HG03354 (cell line): Measurements from ENCODE around the gene MAP3K13.

Experiments
- ATAC-seq: cut with Tn5 transposase; IDR thresholded peaks from one replicate; pipeline ENCODE4 v1.9.1; 2021; ENCODE audit warnings: mild to moderate bottlenecking; ENCODE audit not compliant: unreplicated experiment, poor library complexity, severe bottlenecking

MAP3K13 gene

GRCh38 chr3:185489462-185489861, 126.5 kb downstream of the MAP3K13 start:
- ATAC-seq, result no peak

- no peak for ATAC-seq
Measured at GRCh38 chr3:185490241-185490640, 127.3 kb downstream of the MAP3K13 start.

DNA sequence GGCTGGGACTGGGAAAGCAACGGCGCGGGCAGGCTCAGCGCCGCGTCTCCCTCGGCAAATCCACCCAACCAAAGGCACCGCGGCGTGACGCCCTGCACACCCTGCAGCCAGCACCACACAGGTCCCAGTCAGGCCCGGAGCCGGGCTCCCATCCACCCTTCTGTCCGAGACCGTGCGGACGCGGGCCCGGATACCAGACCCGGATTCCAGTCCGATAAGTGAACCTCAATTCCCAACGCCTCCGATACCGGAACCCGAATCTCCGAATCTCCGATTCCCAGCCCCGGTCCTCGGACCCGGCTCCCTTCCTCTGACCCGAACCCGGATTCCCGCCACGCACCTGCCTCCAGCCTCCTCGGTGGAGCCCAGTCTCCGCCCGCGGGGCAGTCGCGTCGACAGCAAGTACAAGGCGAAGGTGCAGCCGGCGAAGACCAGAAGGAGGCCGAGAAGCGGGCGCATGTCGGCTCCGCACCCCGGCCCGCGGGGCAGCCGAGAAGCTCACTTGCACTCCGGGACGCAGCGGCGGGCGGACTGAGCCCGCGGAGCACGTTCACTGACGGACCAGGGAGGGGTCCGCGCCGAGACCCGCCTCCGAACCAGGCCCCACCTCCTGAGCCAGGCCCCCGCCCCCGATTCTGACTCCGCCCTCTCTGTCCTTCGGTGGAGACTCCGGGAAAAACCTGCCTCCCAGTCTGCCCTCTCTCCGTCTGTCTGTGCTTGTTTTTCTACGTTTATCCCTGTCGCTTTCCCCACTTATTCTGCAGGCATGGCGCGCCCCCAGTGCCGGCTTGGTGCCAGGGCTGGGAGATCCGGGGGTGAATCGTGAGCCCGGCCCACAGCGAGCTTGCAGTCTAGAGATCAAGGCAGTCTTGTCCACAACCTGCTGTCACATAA, 135.8 kb downstream of the MAP3K13 start, which contains the start of gene TMEM41A:
Gene TMEM41A (minus strand): TSS at position 533 of the 894 bp plus-strand sequence. CDS start 74 bp downstream, at position 459.
- peak; percentile 97 for ATAC-seq

DNA sequence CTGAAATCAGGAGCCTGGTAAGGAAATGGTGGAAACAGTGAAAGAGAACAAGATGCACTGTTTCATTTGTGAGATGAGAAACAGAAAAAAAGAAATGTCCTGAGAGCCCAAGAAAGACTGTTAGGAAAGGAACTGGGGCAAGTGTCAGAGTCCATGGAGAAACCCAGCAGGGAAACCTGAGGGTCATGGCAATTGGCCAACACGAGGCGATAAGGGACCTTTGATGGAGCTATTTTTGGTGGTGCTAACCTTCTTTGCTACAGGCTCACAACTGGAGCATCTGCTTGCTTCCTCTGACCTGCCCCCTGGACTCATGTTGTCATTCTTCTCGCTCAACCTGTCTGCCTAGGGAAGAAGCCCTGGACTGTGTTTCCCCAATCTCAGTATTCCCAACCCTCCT, 140.1 kb downstream of the MAP3K13 start:
- no peak for ATAC-seq

DNA sequence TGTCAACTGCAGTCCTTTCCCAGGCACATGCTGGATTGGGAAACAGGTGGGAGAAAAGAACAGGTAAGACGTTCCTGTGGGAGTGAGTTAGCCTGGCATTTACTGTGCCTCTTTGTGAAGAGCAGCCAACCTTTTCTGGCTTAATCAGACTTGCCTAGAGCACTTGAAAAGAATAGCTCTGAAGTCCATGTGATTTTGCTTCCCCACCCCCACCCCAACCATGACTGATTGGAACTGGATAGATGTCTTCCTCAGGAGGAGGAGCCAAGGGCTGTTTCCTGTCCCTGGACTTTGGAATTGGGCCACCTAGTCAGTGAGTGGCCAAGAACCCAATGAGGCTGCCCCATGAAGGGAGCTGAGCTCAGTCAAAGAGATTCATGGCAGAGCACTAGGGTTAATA, 140.6 kb downstream of the MAP3K13 start:
- no peak for ATAC-seq

- ATAC-seq, result no peak
Measured at GRCh38 chr3:185504636-185505035, 141.7 kb downstream of the MAP3K13 start.

- ATAC-seq, result no peak
Measured at GRCh38 chr3:185507883-185508282, 144.9 kb downstream of the MAP3K13 start.

DNA sequence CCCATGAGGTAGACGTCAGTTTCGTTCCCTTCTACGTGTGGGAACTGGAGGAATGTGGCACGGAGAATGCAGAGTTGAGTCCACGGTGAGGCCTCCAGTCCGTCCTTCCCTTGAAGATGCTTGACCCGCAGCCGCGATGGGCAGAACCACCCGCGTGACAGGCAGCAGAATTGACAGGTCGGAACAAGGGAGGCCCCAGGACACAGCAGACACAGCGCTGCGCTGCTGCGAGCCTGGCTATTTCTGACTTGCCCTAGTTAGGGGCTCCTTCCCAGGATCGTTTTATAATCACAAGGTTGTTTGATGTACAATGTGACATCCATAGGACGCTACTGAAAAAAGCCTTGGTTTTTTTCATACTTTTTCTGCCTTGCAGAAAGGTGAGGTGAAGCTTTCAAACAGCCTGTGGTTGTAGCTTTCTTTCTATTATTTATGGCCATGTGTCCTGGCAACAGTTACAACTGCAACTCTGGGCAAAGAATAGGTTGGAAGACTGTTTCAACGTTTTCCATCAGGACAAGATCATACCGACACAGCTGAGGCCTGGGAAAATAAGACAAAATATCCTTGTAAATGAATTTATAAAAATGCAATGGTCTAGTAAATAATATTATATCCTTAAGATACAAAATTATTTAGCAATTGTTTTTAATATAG, 145.5 kb downstream of the MAP3K13 start:
- ATAC-seq, result no peak

- ATAC-seq, result no peak
Measured at GRCh38 chr3:185511711-185512110, 148.8 kb downstream of the MAP3K13 start.

DNA sequence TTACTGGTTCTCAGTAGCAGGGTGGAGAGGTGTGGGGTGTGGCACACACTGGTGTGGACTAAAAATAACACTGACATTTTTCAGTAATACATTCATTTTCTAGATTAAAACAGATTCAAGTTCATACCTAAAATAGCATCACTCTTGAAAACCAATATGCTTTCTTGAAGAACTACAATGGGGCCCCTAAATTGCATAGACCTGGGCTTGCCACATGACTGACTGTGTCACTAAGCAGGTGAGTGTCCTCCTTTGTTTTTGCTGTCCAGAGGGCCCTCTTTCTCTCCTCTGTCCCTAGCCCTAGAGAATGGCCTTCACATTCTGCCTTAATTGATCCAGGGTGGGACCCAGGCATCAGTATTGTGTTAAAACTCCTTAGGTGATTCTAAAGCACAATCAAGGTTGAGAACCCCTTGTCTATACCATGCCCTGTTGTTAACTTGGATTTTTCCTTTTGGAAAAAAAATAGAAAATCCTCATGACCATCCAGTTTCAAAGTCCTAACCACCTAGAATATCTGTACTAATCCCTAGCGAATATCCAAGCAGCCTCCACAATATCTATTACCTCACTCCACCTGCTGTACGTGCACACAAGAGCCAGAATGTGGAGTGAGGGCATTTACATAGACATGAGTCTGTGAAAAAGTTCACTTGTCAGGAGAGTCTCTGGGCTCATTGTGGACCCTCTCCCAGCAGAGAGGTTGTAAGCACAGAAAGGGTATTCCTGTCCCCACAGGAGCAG, 154.6 kb downstream of the MAP3K13 start:
- ATAC-seq, result no peak

DNA sequence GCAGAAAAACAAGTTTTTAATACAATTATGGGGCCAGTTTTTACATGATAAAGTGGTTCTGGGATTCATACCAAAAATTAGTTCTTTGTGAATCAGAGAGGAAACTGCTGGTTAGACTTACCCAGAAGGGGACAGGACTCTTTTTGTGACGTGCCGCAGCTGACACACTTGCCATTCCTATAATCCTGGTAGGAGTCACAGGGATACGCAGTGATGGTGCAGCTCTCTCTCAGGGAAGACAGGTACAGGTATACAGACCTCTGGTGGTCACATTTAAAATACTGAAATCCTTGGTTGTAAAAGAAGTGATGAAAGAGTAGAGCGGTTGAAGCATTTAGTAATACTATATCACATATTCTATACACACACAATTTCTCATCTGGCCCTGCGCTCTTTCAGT, 156.1 kb downstream of the MAP3K13 start:
- ATAC-seq, result no peak

DNA sequence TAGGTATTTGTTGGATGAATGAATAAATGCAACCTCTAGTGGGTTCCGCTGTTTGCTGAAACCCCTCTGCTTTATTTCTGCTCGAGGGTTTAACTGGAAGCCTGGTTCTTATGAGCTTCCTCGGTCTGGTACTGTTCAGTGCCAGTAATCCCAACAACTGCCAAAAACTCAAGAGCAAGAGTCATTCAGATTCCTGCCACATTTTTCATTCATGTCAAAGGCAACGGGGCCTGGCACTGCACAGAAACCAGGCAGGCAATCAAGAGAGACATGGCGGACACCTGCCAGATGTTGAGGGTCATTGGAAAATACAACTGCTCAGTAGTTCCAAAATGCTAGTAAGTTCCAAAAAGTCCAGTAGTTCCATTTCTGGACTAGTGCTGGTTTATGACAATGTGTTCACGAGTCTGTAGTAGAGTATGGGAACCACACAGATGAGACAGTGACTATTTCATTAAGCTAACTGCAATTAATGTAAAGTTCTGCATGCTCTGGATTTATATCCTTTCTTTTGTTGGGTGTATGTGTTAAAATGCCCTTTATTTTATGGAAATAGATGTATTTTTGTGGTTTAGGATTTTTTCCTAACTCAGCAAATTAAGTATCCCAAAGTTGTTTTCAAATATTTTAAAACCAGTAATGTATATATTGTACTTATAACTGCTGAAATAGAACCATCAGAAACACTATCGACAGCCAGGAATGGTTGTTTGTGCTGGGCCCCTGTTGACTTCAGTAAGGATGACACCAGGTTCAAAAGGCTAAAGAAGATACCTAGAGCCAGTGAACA, 158.6 kb downstream of the MAP3K13 start:
- ATAC-seq, result no peak

DNA sequence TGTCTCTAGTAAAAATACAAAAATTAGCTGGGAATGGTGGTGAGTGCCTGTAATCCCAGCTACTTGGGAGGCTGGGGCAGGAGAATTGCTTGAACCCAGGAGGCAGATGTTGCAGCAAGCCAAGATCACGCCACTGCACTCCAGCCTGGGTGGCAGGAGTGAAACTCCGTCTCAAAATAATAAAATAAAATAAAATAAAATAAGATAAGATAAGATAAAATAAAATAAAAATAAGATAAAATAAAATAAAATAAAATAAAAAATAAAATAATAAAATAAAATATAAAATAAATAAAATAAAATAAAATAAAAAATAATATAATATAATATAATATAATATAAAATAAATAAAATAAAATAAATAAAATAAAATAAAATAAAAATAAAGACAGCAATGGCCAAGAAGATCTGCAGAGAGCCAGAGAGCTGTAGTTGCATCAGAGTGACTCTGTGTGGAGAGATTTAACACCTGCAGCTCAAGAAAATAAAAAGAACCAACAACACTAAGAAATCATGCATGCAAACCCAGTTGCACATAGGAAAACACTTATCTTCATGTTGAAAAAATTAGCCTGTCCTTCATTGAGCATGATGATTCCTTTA, 163.5 kb downstream of the MAP3K13 start:
- no peak for ATAC-seq

- no peak for ATAC-seq
Measured at GRCh38 chr3:185527364-185527763, 164.4 kb downstream of the MAP3K13 start.

DNA sequence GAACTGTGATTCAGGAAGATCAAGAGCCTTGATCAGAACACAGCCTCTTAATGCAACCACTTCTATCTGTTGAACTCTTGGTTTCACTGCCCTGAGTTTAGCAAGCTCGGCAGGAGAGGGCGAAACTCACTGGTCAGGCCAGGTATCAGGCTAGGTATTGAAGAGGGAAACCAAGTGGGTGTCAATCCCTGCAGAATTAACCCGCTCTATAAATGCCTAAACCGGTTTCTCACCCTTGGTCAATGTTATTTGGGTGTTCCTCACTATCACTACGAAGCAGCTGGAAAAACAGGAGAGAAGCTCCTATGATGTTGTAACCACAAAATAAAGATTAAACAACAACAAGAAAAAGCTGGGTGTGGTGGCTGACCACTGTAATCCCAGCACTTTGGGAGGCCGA, 165.6 kb downstream of the MAP3K13 start:
- ATAC-seq, result no peak

DNA sequence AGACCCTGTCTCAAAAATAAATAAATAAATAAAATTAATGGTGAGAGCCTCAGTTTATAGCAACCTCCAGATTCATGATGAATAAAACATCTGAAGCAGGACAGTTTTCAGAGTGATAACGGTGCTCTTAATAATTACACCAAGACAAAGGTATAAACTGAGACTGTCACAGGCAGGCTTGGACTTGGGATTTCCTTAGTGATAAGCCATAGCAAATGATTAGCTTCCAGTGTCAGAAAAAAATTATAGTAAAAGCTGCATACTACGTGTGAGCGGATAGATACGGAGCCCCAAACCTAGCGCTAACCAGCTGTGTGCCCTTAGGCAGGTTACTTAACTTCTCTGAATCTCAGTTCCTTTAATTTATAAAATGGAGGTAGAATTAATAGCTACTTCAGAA, 167.9 kb downstream of the MAP3K13 start:
- no peak for ATAC-seq

GRCh38 chr3:185532901-185533300, 170.0 kb downstream of the MAP3K13 start:
- no peak for ATAC-seq

GRCh38 chr3:185534511-185534910, 171.6 kb downstream of the MAP3K13 start:
- no peak for ATAC-seq

- ATAC-seq, result peak; percentile 99
Measured at GRCh38 chr3:185537369-185537970, 174.5 kb downstream of the MAP3K13 start.
